Measurements from ENCODE around the gene CACNB2.
"Not testable (repeated sequence)": the region's sequence is repeated elsewhere in the genome, so short reads cannot be mapped to it uniquely, and the experiment has no call there.

The CACNB2 gene

DNA sequence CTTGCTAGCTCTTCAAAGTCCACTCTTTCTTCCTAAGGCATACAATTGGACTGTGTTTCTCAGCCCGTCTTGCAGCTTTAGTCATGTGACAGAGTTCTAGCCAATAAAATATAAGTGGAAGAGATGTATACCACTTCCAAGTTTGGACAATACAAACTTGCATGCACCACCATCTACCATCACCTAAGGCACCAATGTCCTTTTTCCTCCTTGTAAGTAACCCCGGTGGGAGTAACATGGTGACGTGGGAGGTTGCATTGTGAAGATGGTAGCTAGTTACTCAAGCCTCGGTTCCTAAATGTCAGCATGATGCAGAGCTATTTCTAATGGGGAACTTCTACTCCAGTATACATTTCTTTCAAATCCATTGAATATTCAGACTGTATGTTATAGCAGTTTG, 5.3 kb upstream of the CACNB2 start:
- Mint-ChIP-seq H3K27me3 (peaks cover 19% of the 10 kb centered on the region), H3K36me3 (ENCODE audit: low read depth) (no peaks in the 10 kb centered on the region), H3K4me1 (ENCODE audit: low read depth) (no peaks in the 10 kb centered on the region), H3K27ac (no peak overlapping the region), H3K4me3 (no peak overlapping the region), H3K9me3 (no peaks in the 10 kb centered on the region)
- DNase-seq, result no peak

DNA sequence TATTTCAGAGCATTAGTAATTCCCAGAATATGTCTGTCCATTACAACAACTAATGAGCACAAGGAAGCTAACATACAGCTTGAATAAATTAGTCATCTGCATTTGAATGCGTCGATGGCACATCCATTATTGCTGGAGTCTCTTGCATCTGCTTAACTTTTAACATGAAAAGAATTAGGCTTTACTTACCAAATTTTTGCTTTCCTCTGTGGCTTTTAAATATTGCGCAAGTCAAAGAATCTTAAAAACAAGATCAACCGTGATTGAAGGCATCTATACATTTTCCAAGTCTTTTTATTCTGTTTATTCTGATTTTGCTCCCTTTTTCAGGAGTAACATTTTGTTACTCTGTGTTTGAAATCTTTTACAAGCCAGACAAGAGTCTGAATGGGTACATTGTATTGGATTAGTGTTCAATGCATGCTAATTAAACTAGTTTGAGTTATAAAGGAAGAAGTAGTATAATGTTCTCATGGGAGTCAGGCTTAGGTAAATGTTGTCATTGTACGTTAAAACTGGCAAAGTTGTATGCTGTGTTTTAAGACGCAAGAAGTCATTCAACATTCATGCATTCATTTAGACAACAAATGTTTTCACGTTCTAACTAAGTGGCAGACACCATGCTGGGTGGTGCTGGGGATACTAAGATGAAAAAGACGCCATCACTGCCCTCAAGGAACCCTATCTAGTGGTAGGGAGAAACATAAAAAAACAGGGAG, 4.0 kb upstream of the CACNB2 start:
- Mint-ChIP-seq H3K4me1 (ENCODE audit: low read depth) (peaks cover 2% of the 10 kb centered on the region), H3K9me3 (no peaks in the 10 kb centered on the region), H3K4me3 (no peak overlapping the region), H3K36me3 (ENCODE audit: low read depth) (no peaks in the 10 kb centered on the region), H3K27ac (no peak overlapping the region), H3K27me3 (peaks cover 28% of the 10 kb centered on the region)
- no peak for DNase-seq

DNA sequence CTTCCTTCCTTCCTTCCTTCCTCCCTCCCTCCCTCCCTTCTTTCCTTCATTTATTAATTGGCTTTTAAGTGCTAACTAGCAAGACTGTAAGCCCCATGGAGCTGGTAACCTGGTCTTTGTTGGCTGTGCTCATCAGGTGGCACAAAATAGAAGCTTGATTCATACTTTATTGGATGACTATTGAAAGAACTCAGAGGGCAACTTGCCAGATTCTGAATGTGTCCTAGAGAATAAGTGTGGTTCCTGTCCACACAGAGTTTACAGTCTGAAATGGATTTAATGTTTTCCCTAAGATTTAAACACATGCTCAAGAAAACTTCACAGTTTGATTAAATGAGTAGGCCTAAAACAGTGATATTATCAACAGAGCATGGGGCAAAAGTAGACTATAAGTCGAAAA, 3.1 kb upstream of the CACNB2 start:
- H3K4me1 Mint-ChIP-seq (ENCODE audit: low read depth), result peaks cover 5% of the 10 kb centered on the region
- no peak for DNase-seq
- H3K4me3 Mint-ChIP-seq, result no peak overlapping the region
- H3K9me3 Mint-ChIP-seq, result no peaks in the 10 kb centered on the region
- peaks cover 37% of the 10 kb centered on the region for H3K27me3 Mint-ChIP-seq
- no peaks in the 10 kb centered on the region for H3K36me3 Mint-ChIP-seq (ENCODE audit: low read depth)
- H3K27ac Mint-ChIP-seq, result no peak overlapping the region

DNA sequence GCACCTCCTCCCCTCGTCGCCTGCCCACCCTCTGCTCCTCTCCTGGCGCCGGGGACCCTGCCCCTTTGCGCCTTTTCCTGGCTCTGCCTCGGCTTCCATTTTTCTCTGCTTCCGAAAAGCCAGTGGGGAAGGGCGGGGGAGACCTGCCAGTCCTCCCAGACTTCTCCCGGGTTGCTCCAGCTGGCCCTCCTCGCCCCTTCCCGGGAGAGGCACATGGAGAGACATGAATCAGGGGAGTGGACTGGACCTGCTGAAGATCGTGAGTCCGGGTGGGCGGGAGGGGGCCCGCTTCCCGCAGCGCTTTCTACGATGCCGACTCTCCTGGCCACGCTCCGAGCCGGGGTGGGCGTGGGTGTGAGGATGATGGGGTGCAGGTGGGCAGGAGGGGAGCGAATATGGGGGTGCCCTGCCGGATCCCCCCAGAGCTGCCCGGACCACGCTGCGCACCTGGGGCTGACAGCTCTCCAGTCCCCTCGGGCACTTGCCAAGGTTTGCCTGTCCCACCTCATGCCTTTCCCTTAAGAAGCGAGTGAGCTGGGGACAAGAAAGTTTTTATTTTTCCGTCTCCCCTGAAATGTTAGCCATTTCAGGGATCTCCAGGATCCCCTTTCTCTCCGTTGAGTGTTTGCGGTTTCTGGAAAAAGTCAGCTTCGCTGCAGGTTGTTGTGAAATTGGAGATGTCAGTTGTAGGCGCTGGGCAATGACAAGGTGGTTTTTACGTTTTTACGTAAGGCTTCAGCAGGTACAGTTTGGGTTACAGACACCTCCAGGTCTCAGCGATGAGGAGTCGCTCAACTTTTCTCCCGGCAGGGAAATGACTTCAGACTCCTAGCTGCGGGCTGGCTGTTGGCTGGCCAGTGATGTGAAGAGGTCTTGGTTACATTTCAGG, 977 bp downstream of the CACNB2 start:
- peaks cover 5% of the 10 kb centered on the region for H3K4me1 Mint-ChIP-seq (ENCODE audit: low read depth)
- no peak overlapping the region for H3K27ac Mint-ChIP-seq
- H3K9me3 Mint-ChIP-seq, result no peaks in the 10 kb centered on the region
- no peak overlapping the region for H3K4me3 Mint-ChIP-seq
- H3K27me3 Mint-ChIP-seq, result peaks cover 42% of the 10 kb centered on the region
- DNase-seq, result no peak
- no peaks in the 10 kb centered on the region for H3K36me3 Mint-ChIP-seq (ENCODE audit: low read depth)

DNA sequence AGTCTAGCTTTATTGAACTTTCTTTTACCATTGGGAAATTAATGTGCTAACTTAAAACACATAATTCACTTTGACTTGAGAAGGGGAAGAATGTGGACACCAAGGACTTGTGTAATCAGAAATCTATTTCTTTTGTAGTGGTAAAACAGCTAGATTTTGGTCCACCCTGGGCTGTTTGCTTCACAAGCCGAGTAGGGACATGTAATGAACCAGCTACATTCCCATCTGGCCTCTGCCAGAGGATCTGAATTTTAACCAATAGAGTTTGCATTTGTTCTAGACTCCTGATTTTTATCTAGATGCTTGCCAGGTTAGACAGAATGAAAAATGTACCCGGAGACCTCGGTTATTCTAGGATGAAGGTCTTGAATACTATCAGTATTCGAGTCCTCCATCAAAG, 1.9 kb downstream of the CACNB2 start:
- Mint-ChIP-seq H3K27ac (no peak overlapping the region), H3K4me3 (no peak overlapping the region), H3K27me3 (peaks cover 42% of the 10 kb centered on the region), H3K9me3 (no peaks in the 10 kb centered on the region), H3K36me3 (ENCODE audit: low read depth) (no peaks in the 10 kb centered on the region), H3K4me1 (ENCODE audit: low read depth) (peaks cover 5% of the 10 kb centered on the region)
- DNase-seq, result no peak

DNA sequence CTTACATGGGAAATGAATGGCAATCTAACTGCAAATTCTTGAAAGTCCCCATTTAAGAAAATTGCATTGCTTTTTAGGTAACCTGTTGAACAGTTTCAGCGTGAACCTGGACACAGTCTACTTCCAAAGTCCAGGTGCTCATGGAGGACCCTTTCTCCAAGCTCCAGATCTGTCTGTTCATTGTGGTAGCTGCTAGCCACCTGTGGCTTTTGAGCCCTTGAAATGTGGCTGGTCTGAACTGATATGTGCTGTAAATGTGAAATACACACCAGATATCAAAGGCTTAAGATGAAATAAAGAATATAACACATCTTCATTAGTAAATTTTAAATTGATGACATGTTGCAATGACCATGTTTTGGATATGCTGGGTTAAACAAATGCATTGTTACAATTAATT, 4.2 kb downstream of the CACNB2 start:
- Mint-ChIP-seq H3K36me3 (ENCODE audit: low read depth) (no peaks in the 10 kb centered on the region), H3K9me3 (no peaks in the 10 kb centered on the region), H3K27ac (no peak overlapping the region), H3K27me3 (peaks cover 31% of the 10 kb centered on the region), H3K4me3 (no peak overlapping the region), H3K4me1 (ENCODE audit: low read depth) (peaks cover 5% of the 10 kb centered on the region)
- no peak for DNase-seq

DNA sequence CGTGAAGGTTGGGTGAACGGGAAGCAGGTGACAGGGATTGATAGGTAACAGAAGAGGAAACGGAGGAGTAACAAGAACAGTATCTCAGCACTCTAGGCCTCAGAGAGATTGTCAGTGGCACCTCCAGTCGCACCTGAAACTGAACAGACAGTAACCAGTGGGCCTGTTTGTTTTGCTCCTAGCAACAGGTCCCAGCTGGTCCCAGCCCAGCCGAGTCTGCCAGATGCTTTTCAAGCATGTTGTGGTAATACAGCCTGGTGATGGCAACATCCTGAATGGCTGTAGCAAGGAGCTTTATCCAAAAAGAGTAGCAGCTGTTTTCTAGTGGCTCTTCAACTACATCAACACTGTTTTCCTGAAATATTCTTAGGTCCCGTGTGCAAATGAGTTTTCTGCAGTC, 4.7 kb downstream of the CACNB2 start:
- Mint-ChIP-seq H3K36me3 (ENCODE audit: low read depth) (no peaks in the 10 kb centered on the region), H3K27me3 (peaks cover 26% of the 10 kb centered on the region), H3K27ac (no peak overlapping the region), H3K4me3 (no peak overlapping the region), H3K4me1 (ENCODE audit: low read depth) (peaks cover 5% of the 10 kb centered on the region), H3K9me3 (no peaks in the 10 kb centered on the region)
- DNase-seq, result no peak

DNA sequence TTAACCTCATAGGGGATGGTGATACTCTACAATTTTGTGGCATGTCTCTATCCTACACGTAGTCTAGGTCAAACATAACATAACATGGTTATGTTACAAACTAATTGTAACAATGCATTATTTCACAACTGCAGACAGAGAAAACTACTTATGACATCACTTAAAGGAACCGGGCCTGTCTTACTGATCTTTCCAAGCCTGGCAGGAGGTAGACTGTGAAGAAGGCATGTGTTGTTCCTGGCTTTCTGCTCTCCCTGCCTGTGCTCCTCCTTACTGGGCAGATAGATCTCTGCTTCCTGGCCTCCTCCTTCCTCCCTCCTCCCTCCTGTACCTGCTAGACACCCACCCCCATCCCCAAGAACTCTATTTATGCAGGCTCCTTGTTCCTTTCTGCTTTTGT, 5.4 kb downstream of the CACNB2 start:
- no peaks in the 10 kb centered on the region for H3K36me3 Mint-ChIP-seq (ENCODE audit: low read depth)
- no peak overlapping the region for H3K27ac Mint-ChIP-seq
- peaks cover 5% of the 10 kb centered on the region for H3K4me1 Mint-ChIP-seq (ENCODE audit: low read depth)

DNA sequence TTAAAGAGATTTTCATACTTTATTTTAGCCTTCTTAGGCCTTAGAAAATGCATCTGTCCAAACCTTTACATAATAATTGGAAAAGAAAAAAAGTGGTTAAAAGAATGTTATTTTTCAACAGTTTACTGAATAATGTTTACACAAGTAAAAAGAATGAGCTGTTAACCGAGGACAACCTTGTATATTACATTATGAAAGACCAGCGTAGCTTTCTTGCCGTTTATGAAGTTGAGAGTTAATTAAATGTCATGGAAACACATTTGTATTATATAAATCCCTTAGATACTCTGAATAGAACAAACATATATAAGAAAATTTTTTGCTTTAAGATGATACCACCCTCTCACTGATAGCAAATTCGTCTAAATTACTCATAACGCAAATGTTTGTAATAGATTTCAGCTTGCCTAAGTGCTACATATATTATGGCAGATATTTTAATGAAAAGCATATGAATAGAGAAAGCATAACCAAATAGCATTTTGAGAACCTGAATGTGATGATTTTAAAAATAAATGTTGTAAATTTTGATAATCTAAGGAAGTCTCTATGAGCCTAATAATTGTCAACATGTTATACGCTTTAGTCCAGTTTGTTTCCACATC, 9.1 kb downstream of the CACNB2 start:
- no peak for DNase-seq
- peaks cover 5% of the 10 kb centered on the region for H3K27me3 Mint-ChIP-seq
- no peaks in the 10 kb centered on the region for H3K36me3 Mint-ChIP-seq (ENCODE audit: low read depth)
- H3K27ac Mint-ChIP-seq, result no peak overlapping the region
- H3K9me3 Mint-ChIP-seq, result no peaks in the 10 kb centered on the region
- no peaks in the 10 kb centered on the region for H3K4me1 Mint-ChIP-seq (ENCODE audit: low read depth)
- H3K4me3 Mint-ChIP-seq, result no peak overlapping the region

More for the DNA sequence above, 5.4 kb downstream of the CACNB2 start:
- DNase-seq, result no peak
- H3K27me3 Mint-ChIP-seq, result peaks cover 22% of the 10 kb centered on the region
- H3K9me3 Mint-ChIP-seq, result no peaks in the 10 kb centered on the region
- H3K4me3 Mint-ChIP-seq, result no peak overlapping the region

DNA sequence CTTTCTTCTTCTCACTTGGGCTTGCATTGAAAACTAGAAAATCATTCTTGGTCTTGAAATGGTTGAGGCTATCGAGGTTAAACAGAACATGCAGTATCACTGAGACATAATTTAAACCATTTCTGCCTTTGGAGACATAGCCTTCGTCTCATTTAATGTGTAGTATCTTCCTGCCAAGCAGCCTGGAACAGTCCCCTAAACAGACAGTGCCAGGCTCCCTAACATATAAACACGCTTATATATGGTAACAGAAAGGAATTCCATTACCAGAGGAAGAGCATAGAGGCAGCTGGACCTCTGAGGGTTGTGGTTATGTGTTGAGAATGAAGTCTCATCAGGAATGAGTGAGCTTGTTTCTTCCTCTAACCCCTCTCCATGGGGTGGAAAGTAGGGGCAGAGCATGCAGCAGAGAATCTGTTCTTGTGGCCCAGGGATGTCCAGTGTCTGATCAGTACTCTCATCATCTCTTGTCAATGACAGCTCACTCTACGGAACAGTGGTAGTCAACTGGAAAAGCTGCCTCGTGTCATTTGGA, 11.2 kb downstream of the CACNB2 start:
- Mint-ChIP-seq H3K27me3 (peaks cover 5% of the 10 kb centered on the region), H3K36me3 (ENCODE audit: low read depth) (no peaks in the 10 kb centered on the region), H3K4me1 (ENCODE audit: low read depth) (no peaks in the 10 kb centered on the region), H3K4me3 (no peak overlapping the region), H3K9me3 (no peaks in the 10 kb centered on the region), H3K27ac (no peak overlapping the region)
- no peak for DNase-seq

DNA sequence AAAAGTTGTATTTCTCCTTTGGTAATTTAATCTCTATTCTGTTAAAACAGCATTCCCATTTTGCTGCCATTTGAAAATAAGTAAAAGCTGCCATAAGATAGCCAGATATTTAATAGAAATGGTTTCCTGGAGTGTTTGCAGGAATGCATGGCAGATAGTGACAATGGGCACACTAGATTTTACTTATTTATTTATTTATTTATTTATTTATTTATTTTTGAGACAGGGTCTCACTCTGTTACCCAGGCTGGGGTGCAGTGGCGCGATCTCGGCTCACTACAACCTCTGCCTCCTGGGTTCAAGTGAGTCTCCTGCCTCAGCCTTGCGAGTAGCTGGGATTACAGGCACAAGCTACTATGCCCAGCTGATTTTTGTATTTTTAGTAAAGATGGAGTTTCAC, 13.2 kb downstream of the CACNB2 start:
- not testable (repeated sequence) for H3K27me3 Mint-ChIP-seq; DNase-seq; H3K4me1 Mint-ChIP-seq (ENCODE audit: low read depth); H3K9me3 Mint-ChIP-seq; H3K27ac Mint-ChIP-seq; H3K36me3 Mint-ChIP-seq (ENCODE audit: low read depth); H3K4me3 Mint-ChIP-seq

DNA sequence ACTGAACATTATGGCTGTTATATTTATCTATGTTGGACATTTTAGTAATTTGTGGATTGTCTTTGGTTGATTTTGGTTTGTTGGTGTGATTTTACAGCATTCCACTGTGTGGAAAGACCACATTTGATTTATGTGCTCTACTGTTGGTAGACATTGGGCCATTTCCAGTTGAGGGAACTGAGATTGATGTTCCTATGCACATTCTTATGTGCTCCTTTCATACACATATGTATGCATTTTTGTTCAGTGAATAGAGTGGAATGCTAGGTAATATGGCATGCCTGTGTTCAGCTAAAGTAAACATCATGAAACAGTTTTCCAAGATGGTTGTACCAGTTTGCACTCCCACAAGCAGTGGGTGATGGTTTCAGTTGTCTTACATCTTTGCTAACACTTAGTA, 15.1 kb downstream of the CACNB2 start:
- no peak for DNase-seq
- H3K36me3 Mint-ChIP-seq (ENCODE audit: low read depth), result no peaks in the 10 kb centered on the region
- H3K4me3 Mint-ChIP-seq, result no peak overlapping the region
- no peak overlapping the region for H3K27ac Mint-ChIP-seq
- H3K9me3 Mint-ChIP-seq, result no peaks in the 10 kb centered on the region
- no peaks in the 10 kb centered on the region for H3K4me1 Mint-ChIP-seq (ENCODE audit: low read depth)
- peaks cover 5% of the 10 kb centered on the region for H3K27me3 Mint-ChIP-seq

DNA sequence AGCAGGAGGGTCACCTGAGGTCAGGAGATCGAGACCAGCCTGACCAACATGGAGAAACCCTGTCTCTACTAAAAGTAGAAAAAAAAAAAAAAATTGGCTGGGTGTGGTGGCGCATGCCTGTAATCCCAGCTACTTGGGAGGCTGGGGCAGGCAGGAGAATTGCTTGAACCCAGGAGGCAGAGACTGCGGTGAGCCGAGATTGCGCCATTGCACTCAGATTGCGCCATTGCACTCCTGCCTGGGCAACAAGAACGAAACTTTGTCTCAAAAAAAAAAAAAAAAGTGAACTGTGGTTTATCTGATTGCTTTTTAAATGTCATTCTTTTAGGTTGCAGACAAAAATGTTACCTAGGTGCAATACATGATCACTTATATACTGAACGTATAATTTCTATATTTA, 16.6 kb downstream of the CACNB2 start:
- H3K9me3 Mint-ChIP-seq, H3K4me3 Mint-ChIP-seq, DNase-seq: not testable (repeated sequence)

DNA sequence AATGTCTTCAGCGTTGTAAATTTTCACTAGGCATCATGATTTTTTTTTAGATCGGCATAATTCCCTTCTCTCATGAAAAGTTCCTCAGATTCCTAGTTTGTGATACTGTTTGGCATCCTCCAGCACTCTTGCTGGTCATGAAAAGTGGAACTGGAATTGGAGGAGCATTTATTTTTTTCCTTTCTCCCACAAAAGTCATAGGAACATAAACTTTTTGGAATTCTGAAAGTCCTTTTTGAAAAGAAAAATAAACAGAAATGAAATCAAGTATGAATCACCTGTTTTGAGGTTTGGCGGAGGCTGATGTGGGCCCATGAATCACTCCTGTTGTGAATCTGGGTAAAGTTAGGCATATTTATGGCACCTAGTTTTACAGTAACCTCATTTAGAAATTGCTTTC, 17.7 kb downstream of the CACNB2 start:
- Mint-ChIP-seq H3K9me3 (no peaks in the 10 kb centered on the region), H3K27me3 (no peaks in the 10 kb centered on the region), H3K36me3 (ENCODE audit: low read depth) (no peaks in the 10 kb centered on the region), H3K4me1 (ENCODE audit: low read depth) (no peaks in the 10 kb centered on the region), H3K27ac (no peak overlapping the region), H3K4me3 (no peak overlapping the region)
- no peak for DNase-seq

More for the DNA sequence above, 16.6 kb downstream of the CACNB2 start:
- H3K27me3 Mint-ChIP-seq; H3K27ac Mint-ChIP-seq; H3K36me3 Mint-ChIP-seq (ENCODE audit: low read depth); H3K4me1 Mint-ChIP-seq (ENCODE audit: low read depth): not testable (repeated sequence)

Data from activated T-cell treated with anti-CD3 and anti-CD28 coated beads, Interleukin-2, amount 50 U/mL, for 24 hours (primary cell).